H1 (cell line): ENCODE measurements around the gene TPST2. TPM values are rescaled to one million over a fixed set of nuclear protein-coding genes. Genes with fewer than 3 reads are reported as not detected.

ENCODE experiments used
- CTCF ChIA-PET: fragments of 300-600 bp; sonication (Branson Sonifier 250); formaldehyde crosslinking; loops from one replicate; lab custom pipeline; 2021; ENCODE audit not compliant: partially characterized antibody; lab: Charles Lee
- POLR2A ChIA-PET: fragments of 300-600 bp; sonication (Branson Sonifier 250); formaldehyde crosslinking; loops from one replicate; lab custom pipeline; 2021; ENCODE audit warnings: inconsistent platforms; ENCODE audit not compliant: partially characterized antibody; lab: Charles Lee
- DNase-seq, 2 experiments: peaks; one replicate each; pipeline versions ENCODE4 v3.0.0 to v3.0.0-alpha.2; 2010 to 2022; ENCODE audit warnings: low spot score in 2 of 2, low read depth in 1 of 2, mixed read lengths in 1 of 2
- FAIRE-seq: peaks from 2 replicates; lab custom pipeline; 2011; peaks lifted over from hg19 to GRCh38; lab: Jason Lieb, UNC
- H2AFZ ChIP-seq: 2 replicates; pipeline ENCODE4 v1.8.1; 2012; ENCODE audit warnings: low read length, inconsistent platforms
- H2AK5ac ChIP-seq: 2 replicates; pipeline ENCODE4 v1.6.1; 2013; ENCODE audit warnings: low read depth, low read length
- H2BK120ac ChIP-seq: replicated peaks from 2 replicates; pipeline ENCODE3; 2013; ENCODE audit warnings: low read depth, low read length, inconsistent platforms
- H2BK12ac ChIP-seq: 2 replicates; pipeline ENCODE4 v1.6.1; 2013; ENCODE audit warnings: low read depth, low read length
- H2BK15ac ChIP-seq: 2 replicates; pipeline ENCODE4 v1.6.1; 2013; ENCODE audit warnings: low read length
- H2BK20ac ChIP-seq: 2 replicates; pipeline ENCODE4 v1.6.1; 2013; ENCODE audit warnings: low read length
- H2BK5ac ChIP-seq: 2 replicates; pipeline ENCODE4 v1.6.1; 2013; ENCODE audit warnings: low read depth, low read length
- H3K14ac ChIP-seq: 2 replicates; pipeline ENCODE4 v1.6.1; 2013; ENCODE audit warnings: inconsistent platforms; ENCODE audit not compliant: insufficient read length
- H3K18ac ChIP-seq: 2 replicates; pipeline ENCODE4 v1.6.1; 2013; ENCODE audit warnings: low read length; ENCODE audit errors: extremely low read depth
- H3K23ac ChIP-seq: 2 replicates; pipeline ENCODE4 v1.6.1; 2013; ENCODE audit warnings: inconsistent platforms; ENCODE audit not compliant: insufficient read length
- H3K23me2 ChIP-seq: 2 replicates; pipeline ENCODE4 v1.6.1; 2013; ENCODE audit warnings: low read depth, low read length
- H3K27ac ChIP-seq: 2 replicates; pipeline ENCODE4 v1.6.1; 2011; ENCODE audit warnings: low read depth, low read length, inconsistent platforms
- H3K27me3 ChIP-seq, 4 experiments: replicated peaks in 1 of 4; 1 replicate in 1 of 4; 2 replicates in 3 of 4; pipeline versions ENCODE4 v1.6.1 to v1.8.1; 2011 to 2013; ENCODE audit warnings: low read length in 3 of 4, mild to moderate bottlenecking in 3 of 4, inconsistent platforms in 2 of 4, mixed read lengths in 2 of 4, moderate library complexity in 1 of 4; ENCODE audit not compliant: control insufficient read depth in 3 of 4, insufficient read depth in 3 of 4; ENCODE audit errors: extremely low read depth in 1 of 4
- H3K36me3 ChIP-seq, 4 experiments: 2 replicates each; pipeline versions ENCODE4 v1.6.1 to v1.8.1; 2011 to 2013; ENCODE audit warnings: mild to moderate bottlenecking in 4 of 4, low read length in 3 of 4, moderate library complexity in 2 of 4, control low read depth in 1 of 4, inconsistent platforms in 1 of 4; ENCODE audit not compliant: insufficient read depth in 4 of 4, control insufficient read depth in 2 of 4
- H3K4ac ChIP-seq: replicated peaks from 2 replicates; pipeline ENCODE3; 2013; ENCODE audit warnings: low read length, low read depth, mixed read lengths, inconsistent platforms; ENCODE audit not compliant: insufficient read length
- H3K4me1 ChIP-seq, 4 experiments: replicated peaks in 1 of 4; 1 replicate in 1 of 4; 2 replicates in 3 of 4; pipeline versions ENCODE4 v1.6.1 to v1.8.1; 2011 to 2013; ENCODE audit warnings: low read length in 3 of 4, inconsistent platforms in 2 of 4, mixed read lengths in 1 of 4; ENCODE audit not compliant: insufficient read depth in 4 of 4, control insufficient read depth in 3 of 4
- H3K4me2 ChIP-seq, 2 experiments: 2 replicates each; pipeline versions ENCODE4 v1.6.1 to v1.8.1; 2011 to 2013; ENCODE audit warnings: low read depth in 2 of 2, low read length in 2 of 2, control low read depth in 1 of 2, inconsistent platforms in 1 of 2, mild to moderate bottlenecking in 1 of 2; ENCODE audit not compliant: insufficient read depth in 1 of 2
- H3K4me3 ChIP-seq, 4 experiments: fragments of 200-600, 300-600 bp in 1 of 4; sonication (generic), shearing (Covaris generic), sonication (Bioruptor Twin) in 1 of 4; 2 replicates each; pipeline versions ENCODE4 v1.5.1 to v1.8.1; 2011 to 2016; ENCODE audit warnings: low read length in 4 of 4, low read depth in 3 of 4, control low read depth in 2 of 4, inconsistent platforms in 2 of 4, mild to moderate bottlenecking in 2 of 4, mixed read lengths in 1 of 4, moderate library complexity in 1 of 4; ENCODE audit not compliant: insufficient read depth in 2 of 4; ENCODE audit errors: extremely low read depth in 1 of 4
- H3K56ac ChIP-seq: replicated peaks from 2 replicates; pipeline ENCODE3; 2013; ENCODE audit warnings: low read depth, mild to moderate bottlenecking, mixed read lengths, low read length, inconsistent platforms; ENCODE audit not compliant: insufficient read length
- H3K79me1 ChIP-seq: 2 replicates; pipeline ENCODE4 v1.6.1; 2013; ENCODE audit warnings: low read depth, low read length, control low read depth
- H3K79me2 ChIP-seq, 2 experiments: 2 replicates each; pipeline versions ENCODE4 v1.6.1 to v1.8.1; 2012 to 2013; ENCODE audit warnings: low read length in 2 of 2, mild to moderate bottlenecking in 2 of 2, inconsistent platforms in 1 of 2; ENCODE audit not compliant: insufficient read depth in 2 of 2, control insufficient read depth in 1 of 2
- H3K9ac ChIP-seq, 4 experiments: replicated peaks in 1 of 4; 1 replicate in 1 of 4; 2 replicates in 3 of 4; pipeline versions ENCODE4 v1.6.1 to v1.8.1; 2011 to 2013; ENCODE audit warnings: low read depth in 3 of 4, low read length in 3 of 4, control low read depth in 2 of 4, mild to moderate bottlenecking in 2 of 4, moderate library complexity in 2 of 4, inconsistent platforms in 1 of 4; ENCODE audit errors: extremely low read depth in 1 of 4
- H3K9me3 ChIP-seq, 2 experiments: 2 replicates each; pipeline versions ENCODE4 v1.6.1 to v1.8.1; 2012 to 2013; ENCODE audit warnings: mild to moderate bottlenecking in 2 of 2, moderate library complexity in 2 of 2, control low read depth in 1 of 2, inconsistent platforms in 1 of 2, low read depth in 1 of 2, low read length in 1 of 2, mixed read lengths in 1 of 2; ENCODE audit not compliant: insufficient read depth in 2 of 2
- H4K20me1 ChIP-seq, 2 experiments: replicated peaks in 1 of 2; 2 replicates each; pipeline versions ENCODE3 to v1.8.1; 2011 to 2013; ENCODE audit warnings: inconsistent platforms in 2 of 2, low read length in 2 of 2, mild to moderate bottlenecking in 1 of 2; ENCODE audit not compliant: insufficient read depth in 2 of 2, control insufficient read depth in 1 of 2
- H4K5ac ChIP-seq: 2 replicates; pipeline ENCODE4 v1.6.1; 2013; ENCODE audit warnings: low read length, low read depth, mixed read lengths, inconsistent platforms; ENCODE audit not compliant: insufficient read length
- H4K8ac ChIP-seq: 2 replicates; pipeline ENCODE4 v1.8.0; 2013; ENCODE audit warnings: mild to moderate bottlenecking, moderate library complexity, low read length, inconsistent platforms; ENCODE audit not compliant: insufficient read depth; ENCODE audit errors: extremely low read depth
- H4K91ac ChIP-seq: replicated peaks from 2 replicates; pipeline ENCODE3; 2013; ENCODE audit warnings: low read length, mixed read lengths, inconsistent platforms; ENCODE audit not compliant: insufficient read length
- EP300 ChIP-seq, 2 experiments: IDR thresholded peaks; 1 replicate in 1 of 2; 2 replicates in 1 of 2; pipeline ENCODE4 v1.6.1; 2011 to 2012; ENCODE audit warnings: low read depth in 2 of 2, low read length in 2 of 2, mild to moderate bottlenecking in 2 of 2, borderline replicate concordance in 1 of 2, inconsistent platforms in 1 of 2, moderate library complexity in 1 of 2
- KDM1A ChIP-seq: fragments of 200-600, 300-600 bp; sonication (generic); IDR thresholded peaks from 2 replicates; pipeline ENCODE4 v1.7.1; 2016; ENCODE audit warnings: mild to moderate bottlenecking, low read length, borderline replicate concordance
- WGBS, 2 experiments: shearing (Covaris generic) in 1 of 2; methylation state at CpG; one replicate each; pipeline versions ENCODE4 v1.1.6 to v1.1.7; 2013 to 2015; ENCODE audit warnings: low lambda C conversion rate in 2 of 2, mixed read lengths in 2 of 2, inconsistent platforms in 1 of 2, low coverage in 1 of 2, missing lambda C conversion rate in 1 of 2; ENCODE audit not compliant: insufficient replicate concordance in 2 of 2, insufficient coverage in 1 of 2, insufficient read length in 1 of 2; ENCODE audit errors: extremely low coverage in 1 of 2, missing lambda C conversion rate in 1 of 2; 5-methylcytosine and 5-hydroxymethylcytosine counted together
- polyA plus RNA-seq, 7 experiments: library from polyadenylated mRNA; depleted of rRNA in 3 of 7; stranded (reverse) in 5 of 7; unstranded in 2 of 7; fragments of >200 nt in 5 of 7; fragments of 200-250 nt in 2 of 7; gene quantifications; 1 replicate in 5 of 7; 2 replicates in 1 of 7; 4 replicates in 1 of 7; pipeline versions ENCODE4 v1.2.1 to v1.2.3, GENCODE V29; 2011 to 2013; ENCODE audit warnings: missing spikeins in 2 of 7, mixed read lengths in 2 of 7
- total RNA-seq: library from RNA; stranded (reverse); fragmentation: NEBNext Ultra II Directional; extraction: Animal tissue kit (Norgen Biotek cat#: 25700); gene quantifications from 2 replicates; pipeline ENCODE4 v1.2.1, GENCODE V29; 2021

TPST2 gene
- total and polyA plus RNA-seq, 2 of the 8 experiments (the other 6 are each of a cell fraction or from before 2014, with no cell fraction given): 58.8 to 143 TPM

- H3K4me1 ChIP-seq: peaks cover 2 to 18% (median 14%) of the 10 kb centered on the region in 4 experiments; a peak in 6 of 7 replicates
- CTCF ChIA-PET: interaction anchor here (0.9 to 1.2 kb wide), 2 partner anchors 113 to 118 kb away, joined by 3 to 4 read pairs; no protein-coding TSS in a partner anchor
- no peak overlapping the region for H2BK20ac ChIP-seq
- H3K4me2 ChIP-seq: no peak overlapping the region
- WGBS, 2 experiments: 96% methylated on average over 4 of the region's 4 CpGs; no CpG with 5 or more reads in 1 of the 2 experiments
- H3K23me2 ChIP-seq: peaks cover 1% of the 10 kb centered on the region; the same call in 1 of the 2 replicates
- no peak overlapping the region for H2BK15ac ChIP-seq
- H2BK5ac ChIP-seq: no peak overlapping the region
- H2AFZ ChIP-seq: no peak overlapping the region
- no peak overlapping the region for H4K8ac ChIP-seq
- no peak overlapping the region for H3K56ac ChIP-seq
- no peak overlapping the region for H4K91ac ChIP-seq
- no peaks in the 10 kb centered on the region for H3K27me3 ChIP-seq
- no peaks in the 10 kb centered on the region for H3K9me3 ChIP-seq
- H2BK120ac ChIP-seq: no peak overlapping the region
- TF ChIP-seq KDM1A: peak; percentile 51; the same call in 1 of the 2 replicates
- TF ChIP-seq EP300 (IDR thresholded peaks at IDR 0.05; ENCODE audit: borderline replicate concordance in 1 of 2, low read depth in 2 of 2, low read length in 2 of 2): no peak
- no peak overlapping the region for H3K4ac ChIP-seq
- peaks cover 0 to 13% (median 0%) of the 10 kb centered on the region in 4 experiments; a peak in 3 of 8 replicates for H3K36me3 ChIP-seq
- DNase-seq (no peak), FAIRE-seq (no peak)
- H3K79me1 ChIP-seq: peaks cover 17% of the 10 kb centered on the region
- H3K14ac ChIP-seq: no peak overlapping the region
- no peak overlapping the region for H2AK5ac ChIP-seq
- peaks cover 0 to 85% of the 10 kb centered on the region in 2 experiments; a peak in 3 of 4 replicates for H3K79me2 ChIP-seq
- POLR2A ChIA-PET: interaction anchor here (0.9 kb wide), 1 partner anchor 67 kb away, joined by 3 read pairs; no protein-coding TSS in a partner anchor
- no peak overlapping the region for H2BK12ac ChIP-seq
- no peak overlapping the region for H3K27ac ChIP-seq
- peak overlapping the region; percentile 32; the same call in 1 of the 2 replicates for H3K18ac ChIP-seq
- H4K20me1 ChIP-seq: peaks cover 3 to 4% of the 10 kb centered on the region in 2 experiments
- no peak overlapping the region for H3K9ac ChIP-seq
- no peak overlapping the region for H3K4me3 ChIP-seq
- no peak overlapping the region for H4K5ac ChIP-seq
- no peak overlapping the region for H3K23ac ChIP-seq
Measured at GRCh38 chr22:26547837-26548236, 42.1 kb downstream of the TPST2 start.
